HG03571 (cell line): Measurements from ENCODE around the gene INAVA.
"Not testable (repeated sequence)": the region's sequence is repeated elsewhere in the genome, so short reads cannot be mapped to it uniquely, and the experiment has no call there.

Experiments
- ATAC-seq: cut with Tn5 transposase; IDR thresholded peaks from one replicate; pipeline ENCODE4 v1.9.1; 2021; ENCODE audit not compliant: unreplicated experiment

Gene INAVA

GRCh38 chr1:200916681-200917080, 22.0 kb downstream of the INAVA start:
- no peak for ATAC-seq

DNA sequence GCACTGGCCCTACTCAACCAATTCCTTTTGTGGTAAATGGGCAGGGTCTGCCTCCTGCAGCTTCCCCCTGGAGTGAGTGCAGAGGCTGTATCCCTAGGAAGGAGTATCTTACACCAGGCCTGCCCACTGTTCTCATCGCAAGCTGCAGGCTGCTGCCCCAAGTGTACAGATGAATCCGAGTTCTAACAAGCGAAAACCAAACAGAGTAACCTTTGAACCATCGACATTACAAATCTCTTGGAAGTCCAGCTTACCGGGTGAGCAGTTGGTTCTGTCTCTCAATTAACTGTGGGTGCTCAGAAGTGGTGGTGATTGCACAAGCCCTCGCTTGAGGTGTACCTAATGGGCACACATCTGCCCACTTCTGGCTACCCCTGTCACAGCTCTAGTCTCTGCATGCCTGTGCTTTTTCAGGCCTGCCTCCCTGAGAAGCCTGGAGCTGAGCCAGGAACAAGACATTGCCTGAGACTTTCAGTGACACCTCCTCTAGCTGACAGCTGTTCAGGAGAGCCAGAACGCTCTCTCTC, 22.7 kb downstream of the INAVA start:
- no peak for ATAC-seq

GRCh38 chr1:200918006-200918405, 23.3 kb downstream of the INAVA start:
- no peak for ATAC-seq

GRCh38 chr1:200919386-200919785, 24.7 kb downstream of the INAVA start:
- ATAC-seq = no peak

GRCh38 chr1:200921571-200922110, 26.9 kb downstream of the INAVA start:
- ATAC-seq = no peak

DNA sequence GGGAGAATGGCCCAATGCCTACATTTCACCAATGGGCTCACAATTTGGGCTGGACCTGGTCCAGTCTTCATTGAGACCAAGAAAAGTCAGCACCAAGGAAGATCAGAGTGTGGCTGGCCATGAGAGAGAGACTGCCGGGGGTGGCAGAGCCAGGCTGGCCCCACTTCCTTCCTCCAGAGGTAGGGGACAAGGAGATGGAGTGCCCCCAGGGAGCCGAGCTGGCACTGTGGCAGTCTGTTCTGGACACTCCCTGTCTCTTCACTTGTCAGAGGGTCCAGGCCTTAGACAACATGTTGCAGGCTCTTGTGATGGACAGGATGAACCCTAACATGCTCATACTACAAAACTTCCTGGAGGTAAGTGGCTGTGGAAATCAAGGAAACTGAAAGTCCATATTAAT, 27.7 kb downstream of the INAVA start:
- ATAC-seq = no peak

DNA sequence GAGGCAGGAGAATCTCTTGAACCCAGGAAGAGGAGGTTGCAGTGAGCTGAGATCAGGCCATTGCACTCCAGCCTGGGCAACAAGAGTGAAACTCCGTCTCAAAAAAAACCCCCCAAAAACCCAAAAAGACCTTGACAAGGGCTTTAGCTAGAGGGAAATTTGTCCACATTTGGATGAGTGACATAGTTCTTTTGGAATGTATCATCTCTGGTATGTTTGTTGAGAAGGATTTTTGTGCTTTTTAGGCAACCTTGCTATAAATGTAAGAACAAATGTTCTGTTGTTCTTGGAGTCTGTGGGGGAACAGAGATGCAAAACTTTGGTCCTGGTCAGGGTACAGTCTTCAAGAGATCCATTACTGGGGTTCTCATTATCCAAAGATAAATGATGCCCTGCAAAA, 28.9 kb downstream of the INAVA start:
- no peak for ATAC-seq

DNA sequence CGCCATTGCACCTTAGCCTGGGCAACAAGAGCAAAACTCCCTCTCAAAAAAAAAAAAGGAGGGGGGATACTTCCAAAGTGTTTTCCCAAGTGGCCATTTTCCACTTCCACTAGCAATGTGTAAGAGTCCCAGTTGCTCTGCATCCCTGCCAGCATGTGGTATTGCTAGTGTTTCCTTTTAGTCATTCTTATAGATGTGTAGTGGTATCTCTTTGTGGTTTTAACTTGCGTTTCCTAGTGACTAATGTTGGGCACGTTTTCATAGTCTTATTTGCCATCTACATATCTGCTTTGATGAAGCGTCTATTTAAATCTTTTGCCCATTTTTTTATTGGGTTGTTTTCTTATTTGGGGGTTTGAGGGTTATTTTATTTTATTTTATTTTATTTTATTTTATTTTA, 31.1 kb downstream of the INAVA start:
- ATAC-seq = no peak

DNA sequence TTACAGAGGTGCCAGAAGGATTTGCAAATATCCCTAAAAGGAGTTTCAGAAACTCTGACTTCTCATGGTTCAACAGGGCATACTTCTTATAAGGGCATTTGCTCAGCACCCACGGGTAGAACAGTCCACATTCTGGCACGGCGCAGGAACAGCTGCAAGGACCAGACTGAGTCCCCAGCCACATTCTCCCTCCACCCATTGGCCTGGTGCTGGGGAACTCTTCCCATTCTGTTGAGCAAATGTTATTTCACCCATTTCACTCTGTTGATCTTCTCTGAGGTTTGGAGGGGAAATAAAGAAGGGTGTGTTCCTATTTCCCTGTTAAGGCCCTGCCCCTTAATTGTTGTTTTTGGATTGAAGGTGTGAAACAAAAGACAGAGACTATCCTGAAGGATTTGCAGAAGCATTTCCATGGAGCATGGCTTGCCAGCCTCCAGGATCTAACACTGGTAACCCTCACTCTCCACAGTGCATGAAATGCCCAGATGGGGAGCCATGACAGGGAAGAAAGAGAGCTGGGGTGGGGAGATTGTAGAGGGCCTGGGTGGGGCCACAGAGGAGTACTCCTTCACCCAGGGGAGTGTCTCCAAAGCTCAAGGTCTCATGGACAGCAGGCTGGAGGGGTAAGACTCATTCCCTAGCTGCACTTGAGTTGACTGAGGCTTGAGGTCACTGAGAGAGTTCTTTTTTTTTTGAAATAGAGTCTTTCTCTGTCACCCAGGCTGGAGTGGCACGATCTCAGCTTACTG, 35.0 kb downstream of the INAVA start:
- no peak for ATAC-seq

- not testable (repeated sequence) for ATAC-seq
Observed at GRCh38 chr1:200930285-200930684, 35.6 kb downstream of the INAVA start.

- ATAC-seq = no peak
Observed at GRCh38 chr1:200931776-200932175, 37.1 kb downstream of the INAVA start.

GRCh38 chr1:200934676-200935245, 40.1 kb downstream of the INAVA start:
- no peak for ATAC-seq

DNA sequence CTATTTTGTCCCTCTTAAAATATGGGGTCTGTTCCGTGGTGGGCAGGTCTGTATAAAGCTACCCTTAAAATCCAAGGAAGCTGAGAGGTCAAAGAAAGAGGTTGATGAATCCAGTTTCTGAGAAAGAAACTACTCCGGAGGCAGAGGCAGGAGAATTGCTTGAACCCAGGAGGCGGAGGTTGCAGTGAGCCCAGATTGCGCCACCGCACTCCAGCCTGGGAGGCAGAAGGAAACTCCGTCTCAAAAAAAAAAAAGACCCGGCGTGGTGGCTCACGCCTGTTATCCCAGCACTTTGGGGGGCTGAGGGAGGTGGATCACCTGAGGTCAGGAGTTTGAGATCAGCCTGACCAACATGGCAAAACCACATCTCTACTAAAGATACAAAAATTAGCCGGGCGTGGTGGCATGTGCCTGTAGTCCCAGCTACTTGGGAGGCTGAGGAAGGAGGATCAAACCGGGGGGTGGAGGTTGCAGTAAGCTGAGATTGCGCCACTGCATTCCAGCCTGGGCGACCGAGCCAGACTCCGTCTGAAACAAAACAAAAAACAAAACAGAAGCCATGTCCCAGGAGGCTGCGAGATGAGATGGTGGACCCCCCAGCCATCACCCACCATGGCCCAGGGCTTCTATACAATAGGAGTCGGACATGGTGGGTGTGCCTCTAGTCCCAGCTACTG, 40.7 kb downstream of the INAVA start:
- not testable (repeated sequence) for ATAC-seq

DNA sequence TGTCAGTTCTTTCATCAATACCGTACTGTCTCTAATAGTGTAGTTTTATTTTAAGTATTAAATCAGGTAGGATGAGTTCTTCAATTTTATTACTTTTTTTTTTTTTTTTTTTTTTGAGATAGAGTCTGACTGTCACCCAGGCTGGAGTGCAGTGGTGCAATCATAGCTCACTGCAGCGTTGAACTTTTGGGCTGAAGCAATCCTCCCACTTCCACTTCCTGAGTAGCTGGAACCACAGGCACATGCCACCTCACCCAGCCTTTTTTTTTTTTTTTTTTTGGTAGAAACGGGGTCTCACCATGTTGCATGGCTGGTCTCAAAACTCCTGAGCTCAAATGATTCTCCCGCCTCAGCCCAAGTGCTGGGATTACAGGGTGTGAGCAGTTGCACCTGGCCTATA, 44.3 kb downstream of the INAVA start:
- ATAC-seq = no peak

- ATAC-seq = no peak
Observed at GRCh38 chr1:200945111-200945510, 50.4 kb downstream of the INAVA start.

GRCh38 chr1:200947059-200947566, 52.4 kb downstream of the INAVA start:
- ATAC-seq = no peak

GRCh38 chr1:200949626-200950025, 54.9 kb downstream of the INAVA start:
- no peak for ATAC-seq

- ATAC-seq = no peak
Observed at GRCh38 chr1:200951016-200951415, 56.3 kb downstream of the INAVA start.

DNA sequence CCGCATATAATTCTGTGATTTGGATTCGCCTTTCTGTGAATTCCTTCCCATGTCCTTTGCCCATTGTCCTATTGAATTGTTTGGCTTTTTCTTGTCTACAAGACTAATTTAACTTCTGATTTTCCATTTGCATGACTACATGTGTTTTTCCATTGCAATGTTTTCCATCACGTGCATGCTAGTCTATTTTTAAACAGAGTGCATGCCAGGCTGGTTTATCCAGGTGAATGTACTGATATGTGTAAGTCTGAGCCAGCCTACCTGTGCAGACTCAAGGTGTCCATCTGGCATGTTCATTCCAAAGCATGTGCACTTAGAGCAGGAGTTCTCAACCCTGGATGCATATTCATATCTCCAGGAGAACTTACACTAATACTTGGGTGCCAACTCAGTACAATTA, 59.7 kb downstream of the INAVA start:
- ATAC-seq = no peak

DNA sequence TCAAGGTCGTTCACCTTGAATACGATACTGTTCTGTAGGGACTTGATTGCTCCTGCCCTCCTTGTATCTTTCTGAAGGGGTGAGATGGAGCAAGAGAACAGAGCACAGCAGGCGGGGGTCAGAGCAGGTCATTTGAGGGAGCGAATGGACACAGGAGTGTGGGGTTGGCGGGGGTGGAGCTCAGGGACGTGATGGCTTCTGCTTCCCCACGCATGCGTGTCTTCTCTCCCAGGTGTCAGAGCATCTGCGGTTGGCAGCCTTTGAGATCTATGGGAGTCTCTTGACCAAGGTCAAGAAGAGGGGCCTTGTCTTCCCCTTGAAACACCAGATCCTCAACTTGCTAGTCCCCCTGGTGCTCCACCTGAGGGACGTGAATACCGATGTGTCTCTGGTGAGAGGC, 63.9 kb downstream of the INAVA start:
- ATAC-seq = no peak

- no peak for ATAC-seq
Observed at GRCh38 chr1:200959411-200959921, 64.8 kb downstream of the INAVA start.
